Psoas muscle (tissue), 8 donors: Measurements from ENCODE around the gene ABLIM2. TPM values are rescaled to one million over a fixed set of nuclear protein-coding genes. Genes with fewer than 3 reads are reported as not detected.

Experiments used
- ATAC-seq, 4 donors: fragments of 200-7000 bp; cut with Tn5 transposase; one replicate each; pipeline ENCODE4 v1.9.1; 2020; ENCODE audit warnings: moderate library complexity in 3 of 4, mild to moderate bottlenecking in 2 of 4
- DNase-seq, 2 donors: peaks; one replicate each; pipeline ENCODE4 v3.0.0-alpha.2; 2020
- H3K27ac ChIP-seq: fragments of 200-600 bp; one replicate; pipeline ENCODE4 v1.8.0; 2022
- H3K27me3 ChIP-seq, 3 donors: fragments of 200-600 bp in 1 of 3; one replicate each; pipeline versions ENCODE4 v1.6.1 to v1.8.0; 2013 to 2022; ENCODE audit warnings: low read length in 2 of 3, mild to moderate bottlenecking in 2 of 3, moderate library complexity in 1 of 3; ENCODE audit not compliant: insufficient read depth in 3 of 3
- H3K36me3 ChIP-seq, 2 donors: fragments of 200-600 bp in 1 of 2; one replicate each; pipeline versions ENCODE4 v1.6.1 to v1.8.0; 2013 to 2022; ENCODE audit warnings: low read depth in 1 of 2, mild to moderate bottlenecking in 1 of 2, moderate library complexity in 1 of 2; ENCODE audit not compliant: insufficient read depth in 1 of 2
- H3K4me1 ChIP-seq: fragments of 200-600 bp; one replicate; pipeline ENCODE4 v1.8.0; 2022
- H3K4me3 ChIP-seq: fragments of 200-600 bp; one replicate; pipeline ENCODE4 v1.8.0; 2022; ENCODE audit warnings: mild to moderate bottlenecking
- H3K9me3 ChIP-seq: fragments of 200-600 bp; one replicate; pipeline ENCODE4 v1.8.0; 2022
- CTCF ChIP-seq: fragments of 200-600 bp; IDR thresholded peaks from one replicate; pipeline ENCODE4 v1.8.0; 2022; ENCODE audit warnings: antibody characterized with exemption
- WGBS, 3 donors: extraction: QIAGEN DNeasy Blood & Tissue Kit; methylation state at CpG; one replicate each; pipeline versions ENCODE4 v1.1.6 to v1.1.7; 2013; 5-methylcytosine and 5-hydroxymethylcytosine counted together
- intact Hi-C, 2 donors: fragments of 100-400 bp; cut with DNase I; formaldehyde crosslinking; loops; one replicate each; pipeline versions ENCODE4 v1.11.0 to v1.14.2; 2022
- polyA plus RNA-seq, 3 donors: library from polyadenylated mRNA; stranded (reverse); fragments of 200-250 nt; gene quantifications; one replicate each; pipeline ENCODE4 v1.2.3, GENCODE V29; 2013
- total RNA-seq, 4 donors: library from RNA; stranded (reverse); fragmentation: NEBNext Ultra II Directional in 2 of 4; extraction: Animal tissue kit (Norgen Biotek cat#: 25700) in 2 of 4; gene quantifications; one replicate each; pipeline versions ENCODE4 v1.2.1 to v1.2.4, GENCODE V29; 2021 to 2023
- donor health status: healthy with polysubstance abuse.
- donor health status: DM: no; HTN: no; CAD: no; lungs with moderate emphysema.
- donor health status: Bipolar disorder and iron deficiency.
- donor health status: healthy.
- donor health status: DM: yes; HTN: yes; CAD: no.
- donor health status: DM: no; HTN: no; CAD: no.
- donor health status: DM: no; HTN: no; CAD: no.
- donor health status: DM: yes; HTN: yes; CAD: no.

ABLIM2 gene
- total and polyA plus RNA-seq, 7 donors: 82.2 to 956 (median 292) TPM

GRCh38 chr4:8189551-8190466 is 31.2 kb upstream of the ABLIM2 start:
- DNase-seq (no peak), ATAC-seq (peak in 1 of 4 donors; percentile 3)
- Histone ChIP-seq H3K4me1 (peaks cover 39% of the 10 kb centered on the region), H3K4me3 (peak overlapping the region; percentile 19), H3K27me3 (no peaks in the 10 kb centered on the region), H3K36me3 (no peaks in the 10 kb centered on the region), H3K9me3 (no peaks in the 10 kb centered on the region), H3K27ac (peak overlapping the region; percentile 90)
- intact Hi-C loops: loop anchor here in 1 of 2 donors (2.0 kb wide), 1 partner anchor 25 kb away; no protein-coding TSS in a partner anchor
- 85 to 89% (median 85%) methylated on average over 25 to 26 of the region's 26 CpGs for WGBS, 3 donors
- no peak for TF ChIP-seq CTCF

GRCh38 chr4:8188743-8189550 is 30.3 kb upstream of the ABLIM2 start:
- ATAC-seq: peak; percentile 76 to 82 (median 77)
- no peaks in the 10 kb centered on the region for H3K36me3 ChIP-seq
- peak; percentile 83 to 91 for DNase-seq
- 22 to 38% (median 28%) methylated on average over 26 to 29 of the region's 29 CpGs for WGBS, 3 donors
- no peak for TF ChIP-seq CTCF
- H3K27me3 ChIP-seq: no peaks in the 10 kb centered on the region
- intact Hi-C loops: loop anchor here in 1 of 2 donors (2.0 kb wide), 1 partner anchor 24 kb away; no protein-coding TSS in a partner anchor
- peaks cover 39% of the 10 kb centered on the region for H3K4me1 ChIP-seq
- peak overlapping the region; percentile 19 for H3K4me3 ChIP-seq
- peak overlapping the region; percentile 90 for H3K27ac ChIP-seq
- H3K9me3 ChIP-seq: no peaks in the 10 kb centered on the region

GRCh38 chr4:8188085-8188484 is 29.5 kb upstream of the ABLIM2 start:
- peak; percentile 30 to 69 (median 48) for ATAC-seq
- no peaks in the 10 kb centered on the region for H3K36me3 ChIP-seq
- WGBS, 3 donors: 63 to 74% (median 71%) methylated on average over 12 of the region's 12 CpGs
- DNase-seq: no peak
- intact Hi-C loops: loop anchor here in 1 of 2 donors (2.0 kb wide), 1 partner anchor 23 kb away; no protein-coding TSS in a partner anchor
- peaks cover 45% of the 10 kb centered on the region for H3K4me1 ChIP-seq
- peak overlapping the region; percentile 90 for H3K27ac ChIP-seq
- H3K4me3 ChIP-seq: no peak overlapping the region
- no peaks in the 10 kb centered on the region for H3K9me3 ChIP-seq
- H3K27me3 ChIP-seq: no peaks in the 10 kb centered on the region
- no peak for TF ChIP-seq CTCF

GRCh38 chr4:8185930-8186329 is 27.3 kb upstream of the ABLIM2 start:
- no peaks in the 10 kb centered on the region for H3K9me3 ChIP-seq
- no peaks in the 10 kb centered on the region for H3K27me3 ChIP-seq
- intact Hi-C loops: no loop called here
- H3K4me3 ChIP-seq: no peak overlapping the region
- H3K36me3 ChIP-seq: no peaks in the 10 kb centered on the region
- no peak for ATAC-seq
- no peak for TF ChIP-seq CTCF
- WGBS, 3 donors: 68 to 83% (median 76%) methylated on average over 9 of the region's 9 CpGs
- no peak for DNase-seq
- H3K27ac ChIP-seq: no peak overlapping the region
- H3K4me1 ChIP-seq: peaks cover 49% of the 10 kb centered on the region
